BJ (cell line): Measurements from ENCODE around the gene DRGX. TPM values are rescaled to one million over a fixed set of nuclear protein-coding genes. Genes with fewer than 3 reads are reported as not detected.

Experiments
- CTCF ChIA-PET: fragments of 350-600 bp; formaldehyde crosslinking; extraction: SDS; loops from one replicate; lab custom pipeline; 2021; ENCODE audit warnings: antibody characterized with exemption, inconsistent platforms; lab: Yijun Ruan, JAX
- POLR2A ChIA-PET: fragments of 300-600 bp; sonication (Branson Sonifier 250); formaldehyde crosslinking; extraction: SDS; loops from one replicate; lab custom pipeline; 2021; ENCODE audit warnings: antibody characterized with exemption; lab: Charles Lee
- DNase-seq: peaks from one replicate; pipeline ENCODE4 v3.0.0-alpha.2; 2011; ENCODE audit warnings: low read depth
- H3K27me3 ChIP-seq: 2 replicates; pipeline ENCODE4 v1.6.0; 2011; ENCODE audit warnings: low read length; ENCODE audit not compliant: control insufficient read depth, insufficient read depth
- H3K36me3 ChIP-seq: 2 replicates; pipeline ENCODE4 v1.5.1; 2011; ENCODE audit warnings: low read length; ENCODE audit not compliant: control insufficient read depth, insufficient read depth
- H3K4me3 ChIP-seq: 2 replicates; pipeline ENCODE4 v1.5.1; 2011; ENCODE audit warnings: low read depth, mild to moderate bottlenecking, control low read depth, low read length
- CTCF ChIP-seq: IDR thresholded peaks from 2 replicates; pipeline ENCODE4 v1.5.1; 2011; ENCODE audit warnings: low read depth, mild to moderate bottlenecking, control low read depth, inconsistent platforms, low read length, moderate library complexity; ENCODE audit not compliant: insufficient read depth
- polyA plus RNA-seq: library from polyadenylated mRNA; depleted of rRNA; stranded (reverse); fragments of >200 nt; gene quantifications from 2 replicates; pipeline ENCODE4 v1.2.3, GENCODE V29; 2011

Gene DRGX
- polyA plus RNA-seq, 1 experiment, result 0.06 TPM

- Histone ChIP-seq H3K27me3 (peaks cover 5% of the 10 kb centered on the region), H3K4me3 (no peak overlapping the region), H3K36me3 (no peaks in the 10 kb centered on the region)
- TF ChIP-seq CTCF, result no peak
- no peak for DNase-seq
- CTCF ChIA-PET, result no interaction called here
- POLR2A ChIA-PET, result no interaction called here
Measured at GRCh38 chr10:49377256-49377655, 18.6 kb downstream of the DRGX start.

DNA sequence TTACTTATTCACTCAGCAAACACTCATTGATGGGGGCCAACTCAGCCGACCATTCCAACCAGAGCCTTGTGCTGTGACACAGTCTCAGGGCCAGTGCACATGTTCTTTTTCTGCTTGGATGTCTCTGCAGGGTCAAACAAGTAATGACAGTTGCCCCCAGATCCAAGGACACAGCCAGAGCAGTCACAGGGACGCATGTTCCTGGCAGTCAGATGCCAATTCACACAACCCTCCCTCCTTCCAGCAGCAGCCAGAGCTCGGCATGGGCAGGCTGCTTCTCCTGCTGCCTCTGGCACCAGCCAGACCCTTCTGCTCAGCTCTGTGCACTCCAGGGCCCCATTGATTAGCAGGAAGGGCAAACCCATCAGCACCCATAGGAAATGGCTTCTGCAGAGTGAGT is 20.3 kb downstream of the DRGX start:
- TF ChIP-seq CTCF, result no peak
- CTCF ChIA-PET, result no interaction called here
- no peak for DNase-seq
- Histone ChIP-seq H3K36me3 (no peaks in the 10 kb centered on the region), H3K27me3 (peaks cover 2% of the 10 kb centered on the region), H3K4me3 (no peak overlapping the region)
- POLR2A ChIA-PET, result no interaction called here

- no peaks in the 10 kb centered on the region for H3K36me3 ChIP-seq
- TF ChIP-seq CTCF, result no peak
- H3K27me3 ChIP-seq, result peaks cover 2% of the 10 kb centered on the region; the same call in 1 of the 2 replicates
- CTCF ChIA-PET, result no interaction called here
- no peak overlapping the region for H3K4me3 ChIP-seq
- no peak for DNase-seq
- POLR2A ChIA-PET, result no interaction called here
Measured at GRCh38 chr10:49374740-49375139, 21.1 kb downstream of the DRGX start.

GRCh38 chr10:49373361-49373760 is 22.5 kb downstream of the DRGX start:
- Histone ChIP-seq H3K27me3 (peaks cover 2% of the 10 kb centered on the region; the same call in 1 of the 2 replicates), H3K36me3 (no peaks in the 10 kb centered on the region), H3K4me3 (no peak overlapping the region)
- ChIA-PET POLR2A (no interaction called here), CTCF (no interaction called here)
- TF ChIP-seq CTCF, result no peak
- DNase-seq, result no peak

DNA sequence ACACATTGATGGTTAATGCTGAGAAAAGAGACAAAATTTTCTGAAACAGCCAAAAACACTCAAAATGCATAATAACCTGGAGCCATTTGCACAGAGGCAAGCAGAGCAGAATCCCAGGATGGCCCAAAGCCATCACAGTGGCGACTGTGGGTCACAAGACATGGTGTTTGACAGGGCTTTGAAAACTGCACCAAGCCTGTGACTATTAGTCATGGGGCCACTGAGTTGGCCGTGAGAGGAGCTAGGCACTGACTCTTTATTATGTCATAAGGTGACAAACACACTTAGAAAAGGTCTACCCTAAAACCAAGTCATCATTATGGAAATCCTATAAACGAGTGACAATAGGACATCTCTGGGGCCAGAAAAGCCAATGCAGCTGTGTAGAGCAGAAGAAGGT is 23.9 kb downstream of the DRGX start:
- CTCF ChIA-PET, result interaction anchor here (0.7 kb wide), 1 partner anchor 33 kb away, joined by 3 read pairs; no protein-coding TSS in a partner anchor
- Histone ChIP-seq H3K36me3 (no peaks in the 10 kb centered on the region), H3K4me3 (no peak overlapping the region), H3K27me3 (peaks cover 2% of the 10 kb centered on the region; the same call in 1 of the 2 replicates)
- TF ChIP-seq CTCF, result no peak
- DNase-seq, result no peak
- POLR2A ChIA-PET, result no interaction called here
